Measurements from ENCODE around the gene PPP2R5D.
A peak's percentile ranks its signal among the peaks of the same experiment; 100 is the strongest.
"Not testable (repeated sequence)": the region's sequence is repeated elsewhere in the genome, so short reads cannot be mapped to it uniquely, and the experiment has no call there.

The PPP2R5D gene

DNA sequence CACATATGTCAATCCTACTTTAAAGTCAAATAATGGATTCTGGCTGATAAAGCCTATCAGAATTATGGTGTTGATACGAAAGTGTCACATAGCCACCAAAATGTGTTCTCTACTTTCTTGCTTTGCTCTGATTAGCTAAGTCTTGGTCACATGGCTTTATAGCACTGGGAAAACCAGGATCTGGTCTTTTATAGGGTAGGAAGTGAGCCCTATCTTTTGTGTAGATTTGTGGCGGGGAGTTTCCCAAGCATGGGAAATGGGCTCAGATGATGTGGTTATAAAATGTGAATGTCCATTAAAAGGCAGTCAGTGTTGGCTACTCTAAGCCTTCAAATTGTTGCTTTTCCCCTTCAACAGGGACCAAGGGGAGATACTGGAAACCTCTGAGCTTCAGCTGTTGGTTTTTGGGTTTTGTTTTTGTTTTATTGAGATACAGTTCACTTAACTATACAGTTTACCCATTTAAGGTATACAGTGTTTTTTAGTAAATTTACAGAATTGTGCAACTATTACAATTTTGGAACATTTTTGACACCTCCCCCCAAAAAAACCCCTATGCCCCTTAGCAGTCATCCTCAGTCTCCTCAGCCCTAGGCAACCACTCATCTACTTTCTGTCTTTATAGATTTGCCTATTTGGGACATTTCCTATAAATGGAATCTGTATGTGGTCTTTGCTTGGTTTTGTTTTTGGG, 49.3 kb downstream of the PPP2R5D start:
- no peak for DNase-seq

GRCh38 chr6:43034190-43034525, 49.8 kb downstream of the PPP2R5D start:
- DNase-seq: no peak

- DNase-seq: no peak
Observed at GRCh38 chr6:43035495-43036194, 51.3 kb downstream of the PPP2R5D start.

- DNase-seq: no peak
Observed at GRCh38 chr6:43036712-43037111, 52.3 kb downstream of the PPP2R5D start.

- DNase-seq: no peak
Observed at GRCh38 chr6:43037197-43037596, 52.8 kb downstream of the PPP2R5D start.

GRCh38 chr6:43037706-43038105, 53.3 kb downstream of the PPP2R5D start:
- no peak for DNase-seq

DNA sequence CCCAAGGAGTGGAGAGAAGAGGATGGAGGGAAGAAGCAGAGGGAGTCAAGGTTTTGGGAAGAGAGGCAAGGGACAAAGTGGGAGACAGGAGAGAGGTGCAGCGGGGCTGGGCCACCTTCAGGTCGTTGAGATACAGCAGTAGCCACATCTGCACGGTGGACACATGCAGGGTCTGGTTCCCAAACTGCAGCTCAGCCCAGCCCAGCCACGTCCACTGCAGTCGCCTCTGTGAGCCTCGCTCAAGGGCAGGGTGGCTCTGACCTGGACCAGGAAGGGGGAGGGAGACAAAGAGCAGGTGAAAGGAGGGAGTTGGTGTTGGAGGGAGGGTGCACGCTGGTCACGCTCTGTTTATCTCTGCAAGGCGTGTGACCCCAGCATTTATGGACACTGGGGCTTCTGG, 54.4 kb downstream of the PPP2R5D start:
- DNase-seq: no peak

DNA sequence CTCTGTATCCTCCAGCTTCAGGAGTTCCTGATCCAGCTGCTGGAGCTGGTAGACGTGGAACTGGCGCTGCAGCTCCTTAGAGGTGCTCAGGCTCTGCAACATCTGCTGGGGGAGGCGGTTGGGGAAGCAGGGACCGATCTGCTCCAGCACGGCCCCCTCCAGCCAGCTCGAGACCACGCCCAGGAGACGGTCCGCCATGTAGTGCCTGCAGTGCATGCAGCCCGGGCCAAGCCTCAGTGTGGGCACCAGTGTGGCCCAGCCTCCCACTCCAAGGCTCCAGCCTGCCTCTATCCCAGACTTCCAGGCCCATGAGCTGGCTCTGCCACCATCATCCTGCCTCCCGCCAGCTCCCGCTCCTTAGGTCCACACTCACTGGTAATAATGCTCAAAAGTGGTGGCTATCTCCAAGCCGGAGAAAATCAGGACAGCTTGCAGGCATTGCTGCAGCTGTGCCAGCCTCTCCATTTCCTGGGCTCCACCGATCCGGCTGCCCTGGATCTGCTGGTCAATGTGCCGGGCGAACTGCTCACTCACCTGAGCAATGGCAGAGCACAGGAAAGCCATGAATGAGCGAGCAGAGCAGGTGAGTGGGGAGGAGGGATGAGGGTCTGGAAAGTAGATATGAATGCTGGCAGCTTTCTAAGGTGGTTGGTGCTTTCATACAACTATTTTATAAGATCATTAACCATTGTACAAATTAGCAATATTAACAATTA, 56.3 kb downstream of the PPP2R5D start:
- DNase-seq: no peak

GRCh38 chr6:43041475-43041874, 57.1 kb downstream of the PPP2R5D start:
- DNase-seq: not testable (repeated sequence)

GRCh38 chr6:43043310-43043709, 58.9 kb downstream of the PPP2R5D start:
- DNase-seq: no peak

DNA sequence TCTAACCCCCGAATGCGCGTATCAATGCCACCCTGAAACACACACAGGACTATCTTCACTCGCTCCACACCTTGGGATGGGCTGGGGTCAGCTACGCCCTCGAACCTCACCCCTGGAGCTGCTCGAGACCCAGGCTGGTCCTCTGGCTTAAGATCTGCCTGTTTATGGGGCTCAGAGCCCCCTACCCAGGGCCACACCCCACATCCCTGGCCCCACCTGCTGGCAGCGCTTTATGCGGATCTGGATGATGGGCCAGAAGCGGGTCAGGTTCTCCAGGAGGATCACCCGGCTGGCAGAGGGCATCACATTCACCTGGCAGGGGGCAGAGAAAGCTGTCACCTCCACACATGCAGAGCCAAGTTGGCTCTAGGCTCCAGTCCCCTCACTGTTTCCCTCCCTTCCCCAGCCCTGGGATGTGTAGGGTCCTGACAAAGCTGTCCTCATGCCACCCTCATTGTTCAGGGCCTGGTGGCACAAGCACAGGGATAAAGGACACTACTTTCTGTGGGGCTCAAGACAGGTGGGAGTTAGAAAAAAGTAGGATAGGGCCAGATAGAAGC, 61.1 kb downstream of the PPP2R5D start:
- DNase-seq: no peak

- no peak for DNase-seq
Observed at GRCh38 chr6:43047998-43048397, 63.6 kb downstream of the PPP2R5D start.

- no peak for DNase-seq
Observed at GRCh38 chr6:43050981-43051380, 66.6 kb downstream of the PPP2R5D start.

- no peak for DNase-seq
Observed at GRCh38 chr6:43052225-43052841, 68.0 kb downstream of the PPP2R5D start.

GRCh38 chr6:43052842-43053544, 68.6 kb downstream of the PPP2R5D start:
- DNase-seq: peak; percentile 45

DNA sequence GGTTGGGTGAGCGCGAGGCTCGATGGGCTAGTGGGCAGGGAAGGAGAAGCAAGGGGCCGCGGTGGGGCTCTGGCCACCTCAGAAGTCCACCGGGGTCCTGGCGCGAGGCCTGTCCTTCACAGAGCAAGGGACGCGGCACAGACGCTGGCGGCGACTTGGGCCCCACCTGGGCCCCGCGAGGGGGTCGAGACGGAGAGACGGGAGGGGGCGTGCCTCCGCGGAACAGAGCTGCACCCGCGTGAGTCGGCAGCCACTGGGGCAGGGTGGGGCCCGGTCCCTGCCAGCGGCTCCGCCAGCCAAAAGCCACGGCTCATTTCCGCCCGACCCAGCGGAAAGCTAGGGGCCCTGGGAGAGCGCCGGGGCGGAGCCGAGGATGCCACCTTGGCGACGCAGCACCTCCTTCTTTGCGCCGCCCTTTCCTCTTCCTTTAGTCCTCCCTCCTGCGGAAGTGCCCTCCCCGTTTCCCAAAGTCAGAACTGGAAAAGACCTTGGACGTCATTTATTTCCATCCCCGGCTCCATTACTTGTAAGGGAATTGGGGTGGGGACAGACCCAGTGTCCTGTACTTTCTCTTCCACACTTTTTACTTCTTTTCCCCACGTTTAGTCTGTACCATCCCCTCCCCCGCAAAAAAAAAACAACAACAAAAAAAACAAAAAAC, 69.3 kb downstream of the PPP2R5D start, which contains the start of gene CUL7:
Gene CUL7, minus strand, starts transcription at position 307 of the 661 bp plus-strand sequence. CDS start 1,063 bp downstream, outside the sequence.
- peak; percentile 95 for DNase-seq

DNA sequence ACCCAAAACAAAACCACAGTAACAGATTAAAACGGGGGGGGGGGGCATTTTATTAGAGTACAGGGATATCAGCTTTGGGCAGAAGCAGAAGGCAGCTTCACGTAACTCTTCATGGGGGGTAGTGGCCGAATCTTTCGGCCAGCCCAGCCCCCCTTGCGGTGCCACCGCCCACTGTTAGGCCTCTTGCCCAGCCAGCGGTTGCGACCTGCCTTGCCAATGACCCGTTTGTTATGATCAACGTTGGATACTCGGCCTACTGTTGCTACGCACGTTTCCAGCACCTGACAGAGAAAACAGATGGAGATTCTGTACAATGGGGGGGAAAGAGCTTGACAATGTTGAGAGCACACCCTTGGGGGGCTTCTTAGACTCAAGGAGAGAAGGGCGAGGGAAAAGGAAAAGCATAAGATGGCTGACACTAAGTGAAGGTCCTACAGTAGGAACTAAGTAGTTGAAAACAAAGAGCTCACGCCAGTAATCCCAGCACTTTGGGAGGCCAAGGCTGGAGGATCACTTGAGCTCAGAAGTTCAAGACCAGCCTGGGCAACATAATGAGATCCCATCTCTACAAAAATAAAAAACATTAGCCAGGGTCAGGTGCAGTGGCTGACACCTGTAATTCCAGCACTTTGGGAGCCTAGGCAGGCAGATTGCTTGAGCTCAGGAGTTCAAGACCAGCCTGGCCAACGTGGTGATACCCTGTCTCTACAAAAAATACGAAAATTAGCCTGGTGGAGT, 70.0 kb downstream of the PPP2R5D start:
- no peak for DNase-seq

DNA sequence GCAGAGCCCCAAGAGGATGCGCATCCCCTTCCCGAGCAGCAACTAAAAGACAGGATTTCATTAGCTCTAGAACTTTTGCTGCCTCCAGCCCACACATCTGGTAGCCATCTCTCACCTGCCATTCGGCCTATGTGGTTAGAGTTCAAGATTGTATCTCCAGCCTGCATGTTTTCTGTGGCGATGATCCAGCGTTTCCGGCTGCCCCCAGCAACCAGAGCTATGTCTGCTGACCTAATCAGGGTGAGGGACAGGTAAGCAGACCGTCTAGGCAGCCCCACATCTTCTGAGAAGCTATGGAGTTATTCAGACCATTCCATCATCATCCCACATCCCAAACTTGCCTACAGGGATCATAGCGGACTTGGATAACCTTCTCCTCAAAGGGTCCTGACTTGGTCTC, 71.6 kb downstream of the PPP2R5D start:
- no peak for DNase-seq

- DNase-seq: no peak
Observed at GRCh38 chr6:43058531-43058930, 74.2 kb downstream of the PPP2R5D start.

DNA sequence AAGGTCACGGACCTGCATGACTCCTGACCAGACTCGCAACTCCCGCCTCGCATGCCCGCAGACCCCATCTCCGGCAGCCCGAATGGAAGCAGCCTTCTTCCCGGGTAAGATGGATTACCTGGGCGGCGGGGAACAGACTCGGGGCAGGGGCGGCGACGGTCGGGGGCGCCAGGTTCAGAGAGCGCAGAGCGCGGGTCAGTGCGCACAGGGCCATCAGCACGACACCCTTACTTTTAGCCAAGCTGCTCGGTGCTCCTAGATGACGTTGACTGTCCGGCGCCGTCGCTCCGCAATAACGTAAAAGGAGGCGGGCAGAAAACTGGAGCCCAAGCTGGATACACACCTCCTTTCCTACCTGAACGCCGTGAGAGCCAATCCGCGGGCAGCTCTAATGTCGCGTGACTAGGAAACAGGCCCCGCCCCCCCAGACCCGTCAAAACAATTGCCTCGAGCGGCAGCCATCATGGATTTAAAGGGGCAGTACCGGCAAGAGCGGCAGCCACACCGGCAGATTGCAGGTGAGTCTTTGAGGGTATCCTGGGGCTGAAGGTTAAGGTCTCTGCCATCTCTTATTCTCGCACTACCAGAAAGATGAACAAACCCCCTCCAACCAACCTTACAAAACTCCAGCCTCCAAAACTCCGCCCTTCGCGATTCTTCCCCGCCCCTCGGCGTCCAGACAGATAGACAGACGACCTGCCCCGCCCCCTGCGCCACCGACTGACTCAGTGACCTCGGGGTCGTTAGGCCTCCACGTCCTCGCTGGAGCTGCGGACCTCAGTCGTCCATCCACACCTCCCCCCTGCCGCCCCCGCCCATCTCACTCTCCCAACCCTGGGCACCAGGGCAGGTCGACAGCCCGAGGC, 75.0 kb downstream of the PPP2R5D start, which contains the start of the genes KLC4 and MRPL2:
Gene KLC4, plus strand, starts transcription at position 464 of the 866 bp plus-strand sequence. CDS start 1,705 bp downstream, outside the sequence.
Gene MRPL2, minus strand, starts transcription at position 267 of the 866 bp plus-strand sequence. Its CDS starts 53 bp downstream, at position 214.
- DNase-seq: peak; percentile 99
